ENCODE results near the gene SCN1A. TPM values are rescaled to one million over a fixed set of nuclear protein-coding genes. Genes with fewer than 3 reads are reported as not detected.
"Not testable (repeated sequence)": the region's sequence is repeated elsewhere in the genome, so short reads cannot be mapped to it uniquely, and the experiment has no call there.

The SCN1A gene
- total RNA-seq, 4 donors from 2014 or later: not detected

DNA sequence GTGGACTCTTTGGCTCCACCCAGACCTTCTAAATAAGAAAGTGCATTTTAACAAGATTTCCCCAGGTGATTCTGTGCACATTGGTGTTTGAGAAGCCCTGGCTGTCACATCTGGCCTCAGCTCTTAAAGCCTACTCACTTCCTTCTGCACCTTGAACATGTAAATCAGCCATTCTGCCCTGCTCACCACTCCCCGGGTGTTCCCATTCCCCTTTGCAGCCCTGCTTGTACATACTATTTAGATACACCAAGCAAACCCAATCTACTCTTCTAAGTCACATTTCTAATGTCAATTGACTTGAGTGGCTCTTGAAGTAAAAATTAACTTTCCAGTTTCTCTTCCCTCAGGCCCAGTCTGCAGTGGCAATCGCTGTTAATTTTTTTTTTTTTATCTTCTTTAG is 13.1 kb upstream of the SCN1A start:
- Histone ChIP-seq H3K9me3 (no peaks in the 10 kb centered on the region), H3K36me3 (no peaks in the 10 kb centered on the region), H3K27ac (no peak overlapping the region), H3K27me3 (no peaks in the 10 kb centered on the region), H3K4me3 (no peak overlapping the region), H3K4me1 (no peaks in the 10 kb centered on the region)
- 85 to 92% methylated on average over 2 of the region's 2 CpGs for WGBS, 2 donors
- TF ChIP-seq EP300 (IDR thresholded peaks at IDR 0.05) (no peak), CTCF (IDR thresholded peaks at IDR 0.05) (no peak)
- DNase-seq (ENCODE audit: low spot score in 2 of 2): no peak

DNA sequence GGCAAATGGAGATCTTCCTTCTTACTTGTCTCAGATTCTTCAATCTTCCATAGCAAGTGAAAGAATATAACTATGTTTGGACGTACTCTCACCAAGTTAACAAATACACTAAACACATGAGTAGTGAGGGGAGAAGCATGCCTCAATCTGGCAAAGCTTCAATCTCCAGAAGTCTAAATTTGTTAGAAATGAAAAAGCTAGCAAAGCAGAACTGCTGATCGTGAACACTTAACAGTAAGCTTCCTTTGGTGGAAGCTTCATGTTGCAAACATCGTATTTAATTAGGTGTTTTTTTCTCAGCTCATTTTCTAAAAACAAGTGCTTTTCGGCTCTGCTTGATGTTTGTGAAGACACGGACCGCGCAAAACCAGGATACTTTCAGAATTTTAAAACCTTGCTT is 12.7 kb upstream of the SCN1A start:
- Histone ChIP-seq H3K9me3 (no peaks in the 10 kb centered on the region), H3K27ac (no peak overlapping the region), H3K4me1 (no peaks in the 10 kb centered on the region), H3K27me3 (no peaks in the 10 kb centered on the region), H3K4me3 (no peak overlapping the region), H3K36me3 (no peaks in the 10 kb centered on the region)
- 63 to 64% methylated on average over 7 of the region's 7 CpGs for WGBS, 2 donors
- TF ChIP-seq POLR2A (IDR thresholded peaks at IDR 0.05) (no peak), CTCF (IDR thresholded peaks at IDR 0.05) (no peak), EP300 (IDR thresholded peaks at IDR 0.05) (no peak)
- DNase-seq (ENCODE audit: low spot score in 2 of 2): no peak

DNA sequence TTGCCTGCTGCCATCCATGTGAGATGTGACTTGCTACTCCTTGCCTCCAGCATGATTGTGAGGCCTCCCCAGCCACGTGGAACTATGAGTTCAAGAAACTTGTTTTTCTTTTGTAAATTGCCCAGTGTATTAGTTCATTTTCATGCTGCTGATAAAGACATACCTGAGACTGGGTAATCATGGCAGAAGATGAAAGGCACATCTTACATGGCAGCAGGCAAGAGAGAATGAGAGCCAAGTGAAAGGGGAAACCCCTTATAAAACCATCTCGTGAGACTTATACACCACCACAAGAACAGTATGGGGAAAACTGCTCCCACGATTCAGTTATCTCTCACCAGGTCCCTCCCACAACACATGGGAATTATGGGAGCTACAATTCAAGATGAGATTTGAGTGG is 11.7 kb upstream of the SCN1A start:
- not testable (repeated sequence) for H3K27ac ChIP-seq; H3K9me3 ChIP-seq; H3K4me3 ChIP-seq; H3K27me3 ChIP-seq; DNase-seq (ENCODE audit: low spot score in 2 of 2); H3K4me1 ChIP-seq; H3K36me3 ChIP-seq
- WGBS, 2 donors: 44 to 65% methylated on average over 3 of the region's 3 CpGs

GRCh38 chr2:166138667-166139066 is 10.8 kb upstream of the SCN1A start:
- H3K27ac ChIP-seq: no peak overlapping the region
- no peak overlapping the region for H3K4me3 ChIP-seq
- DNase-seq (ENCODE audit: low spot score in 2 of 2): no peak
- no peaks in the 10 kb centered on the region for H3K36me3 ChIP-seq
- TF ChIP-seq POLR2A (IDR thresholded peaks at IDR 0.05) (no peak), CTCF (IDR thresholded peaks at IDR 0.05) (no peak), EP300 (IDR thresholded peaks at IDR 0.05) (no peak)
- no peaks in the 10 kb centered on the region for H3K27me3 ChIP-seq
- H3K9me3 ChIP-seq: no peaks in the 10 kb centered on the region
- 90% methylated on average over 1 of the region's 1 CpG for WGBS, 2 donors
- no peaks in the 10 kb centered on the region for H3K4me1 ChIP-seq

- no peak overlapping the region for H3K27ac ChIP-seq
- WGBS, 2 donors: 67 to 94% methylated on average over 2 of the region's 2 CpGs
- H3K4me1 ChIP-seq: no peaks in the 10 kb centered on the region
- no peak for TF ChIP-seq POLR2A (IDR thresholded peaks at IDR 0.05)
- no peak for TF ChIP-seq EP300 (IDR thresholded peaks at IDR 0.05)
- TF ChIP-seq CTCF (IDR thresholded peaks at IDR 0.05): no peak
- H3K4me3 ChIP-seq: no peak overlapping the region
- no peaks in the 10 kb centered on the region for H3K27me3 ChIP-seq
- H3K36me3 ChIP-seq: no peaks in the 10 kb centered on the region
- no peak for DNase-seq (ENCODE audit: low spot score in 2 of 2)
- no peaks in the 10 kb centered on the region for H3K9me3 ChIP-seq
These were observed 10.3 kb upstream of the SCN1A start for GRCh38 chr2:166138144-166138543.

DNA sequence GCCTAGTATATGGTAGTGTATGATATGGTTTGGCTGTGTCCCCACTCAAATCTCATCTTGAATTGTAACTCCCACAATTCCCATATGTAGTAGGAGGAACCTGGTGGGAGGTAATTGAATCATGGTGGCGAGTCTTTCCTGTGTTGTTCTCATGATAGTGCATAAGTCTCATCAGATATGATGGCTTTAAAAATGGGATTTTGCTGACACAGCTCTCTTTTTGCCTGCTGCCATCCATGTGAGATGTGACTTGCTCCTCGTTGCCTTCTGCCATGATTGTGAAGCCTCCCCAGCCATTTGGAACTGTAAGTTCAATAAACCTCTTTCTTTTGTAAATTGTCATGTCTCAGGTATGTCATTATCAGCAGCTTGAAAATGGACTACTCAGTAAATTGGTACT is 9.5 kb upstream of the SCN1A start:
- Histone ChIP-seq H3K36me3 (no peaks in the 10 kb centered on the region), H3K27ac (no peak overlapping the region), H3K4me3 (no peak overlapping the region), H3K4me1 (no peaks in the 10 kb centered on the region), H3K27me3 (no peaks in the 10 kb centered on the region), H3K9me3 (no peaks in the 10 kb centered on the region)
- no peak for TF ChIP-seq EP300 (IDR thresholded peaks at IDR 0.05)
- TF ChIP-seq POLR2A (IDR thresholded peaks at IDR 0.05): no peak
- no peak for TF ChIP-seq CTCF (IDR thresholded peaks at IDR 0.05)
- 75 to 85% methylated on average over 2 of the region's 2 CpGs for WGBS, 2 donors
- no peak for DNase-seq (ENCODE audit: low spot score in 2 of 2)

Measured in tibial nerve (tissue), 4 donors.